Muscle layer of duodenum (tissue), 2 donors: ENCODE results near the gene NMNAT2.

Source experiments
- H3K27ac ChIP-seq: one replicate; pipeline ENCODE4 v1.7.0; 2013; ENCODE audit warnings: mild to moderate bottlenecking, low read length
- H3K27me3 ChIP-seq: one replicate; pipeline ENCODE4 v1.7.0; 2013; ENCODE audit warnings: low read depth, mild to moderate bottlenecking, control low read depth, low read length
- H3K36me3 ChIP-seq, 2 donors: one replicate each; pipeline ENCODE4 v1.7.0; 2013; ENCODE audit warnings: low read length in 2 of 2, control low read depth in 1 of 2, mild to moderate bottlenecking in 1 of 2; ENCODE audit not compliant: insufficient read depth in 2 of 2, control insufficient read depth in 1 of 2
- H3K4me1 ChIP-seq, 2 donors: one replicate each; pipeline ENCODE4 v1.7.0; 2013; ENCODE audit warnings: low read length in 2 of 2, mild to moderate bottlenecking in 2 of 2, control low read depth in 1 of 2, moderate library complexity in 1 of 2; ENCODE audit not compliant: insufficient read depth in 2 of 2, control insufficient read depth in 1 of 2
- H3K4me3 ChIP-seq, 2 donors: one replicate each; pipeline ENCODE4 v1.7.0; 2013; ENCODE audit warnings: low read length in 2 of 2, low read depth in 1 of 2, mild to moderate bottlenecking in 1 of 2
- H3K9me3 ChIP-seq, 2 donors: one replicate each; pipeline ENCODE4 v1.7.0; 2013; ENCODE audit warnings: low read length in 2 of 2, control low read depth in 1 of 2, mild to moderate bottlenecking in 1 of 2; ENCODE audit not compliant: control insufficient read depth in 1 of 2
- donor health status: healthy.

Gene NMNAT2

DNA sequence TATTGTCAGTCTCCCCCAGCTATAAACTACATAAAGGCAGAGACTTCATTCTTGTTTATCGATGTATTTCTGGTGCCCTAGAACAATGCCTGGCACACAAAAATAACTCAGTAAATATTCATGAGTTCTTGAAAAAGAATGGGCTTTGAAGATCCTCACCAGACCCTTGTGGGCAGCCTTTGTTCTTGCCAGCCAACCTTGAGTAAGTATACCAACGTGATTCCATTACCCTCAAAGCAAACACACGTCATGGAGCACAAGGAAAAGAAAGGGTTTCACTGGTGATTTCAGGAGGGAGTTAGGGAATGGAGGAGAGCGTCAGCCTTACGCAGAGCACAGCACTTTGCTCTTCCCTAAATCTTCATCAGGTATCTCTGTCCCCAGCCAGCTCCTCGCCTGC, 29.4 kb downstream of the NMNAT2 start:
- Histone ChIP-seq H3K9me3 (no peaks in the 10 kb centered on the region), H3K27me3 (no peaks in the 10 kb centered on the region), H3K36me3 (no peaks in the 10 kb centered on the region), H3K27ac (no peak overlapping the region), H3K4me3 (no peak overlapping the region), H3K4me1 (no peaks in the 10 kb centered on the region)

DNA sequence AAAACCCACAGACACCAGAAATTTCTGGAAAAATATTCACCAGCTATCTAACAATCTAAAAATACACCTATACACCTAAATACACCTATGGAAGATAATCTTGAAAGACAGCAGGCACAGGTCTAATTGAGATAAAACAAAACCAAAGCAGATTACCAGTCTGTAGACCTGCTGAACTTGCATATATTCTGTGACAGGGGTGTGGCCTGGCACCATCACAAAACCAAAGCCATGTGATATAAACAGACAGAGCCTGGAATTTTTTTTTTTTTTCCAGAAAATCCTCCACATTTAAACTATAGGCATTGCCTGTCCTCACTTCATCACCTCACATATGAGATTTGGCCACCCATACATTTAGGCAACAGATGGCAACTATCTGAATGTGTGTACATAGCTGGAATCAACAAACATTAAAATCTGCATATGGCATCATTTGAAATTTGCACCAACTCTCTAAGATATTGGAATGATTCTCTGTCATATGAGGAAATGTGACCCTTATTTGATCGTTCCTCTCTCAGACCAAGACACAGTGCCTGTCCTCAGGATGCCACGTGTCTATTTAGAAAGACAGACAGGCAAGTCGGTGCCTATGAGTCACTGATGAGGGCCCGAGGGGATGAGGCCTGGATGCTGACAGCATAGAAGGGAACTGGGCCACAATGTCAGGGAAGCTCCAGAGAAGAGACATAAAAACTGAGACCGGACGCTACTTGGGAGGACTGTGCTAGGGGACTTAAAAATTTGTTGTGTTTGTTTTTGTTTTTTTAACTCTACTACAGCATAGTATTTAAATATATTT, 32.6 kb downstream of the NMNAT2 start:
- no peaks in the 10 kb centered on the region for H3K9me3 ChIP-seq
- no peaks in the 10 kb centered on the region for H3K27me3 ChIP-seq
- no peaks in the 10 kb centered on the region for H3K36me3 ChIP-seq
- H3K27ac ChIP-seq = no peak overlapping the region
- H3K4me1 ChIP-seq = no peaks in the 10 kb centered on the region
- no peak overlapping the region for H3K4me3 ChIP-seq

DNA sequence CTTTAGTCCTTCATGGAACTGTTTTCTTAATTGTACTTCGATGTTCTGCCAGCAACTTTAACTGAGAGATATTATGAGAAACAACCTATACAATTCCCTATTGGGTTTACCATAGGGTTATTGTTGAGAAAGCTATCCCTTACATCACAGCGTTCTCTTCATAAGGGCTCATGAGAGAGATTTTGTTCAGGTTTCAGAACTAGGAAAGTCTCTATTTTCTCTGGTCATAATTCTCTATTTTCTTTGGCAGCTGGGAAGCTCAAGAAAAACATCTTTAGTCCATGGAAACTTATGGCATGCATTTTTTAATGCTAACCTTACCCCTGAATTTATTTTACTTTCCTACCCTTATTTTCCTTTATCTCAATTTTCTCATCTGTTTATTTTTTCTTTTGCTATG, 38.2 kb downstream of the NMNAT2 start:
- Histone ChIP-seq H3K9me3 (no peaks in the 10 kb centered on the region), H3K27ac (no peak overlapping the region), H3K4me1 (no peaks in the 10 kb centered on the region), H3K36me3 (no peaks in the 10 kb centered on the region), H3K4me3 (no peak overlapping the region), H3K27me3 (no peaks in the 10 kb centered on the region)

- H3K9me3 ChIP-seq = no peaks in the 10 kb centered on the region
- H3K4me3 ChIP-seq = no peak overlapping the region
- no peak overlapping the region for H3K27ac ChIP-seq
- no peaks in the 10 kb centered on the region for H3K36me3 ChIP-seq
- no peaks in the 10 kb centered on the region for H3K4me1 ChIP-seq
- H3K27me3 ChIP-seq = no peaks in the 10 kb centered on the region
Measured at GRCh38 chr1:183375381-183375780, 42.8 kb downstream of the NMNAT2 start.

- no peaks in the 10 kb centered on the region for H3K27me3 ChIP-seq
- H3K4me1 ChIP-seq = no peaks in the 10 kb centered on the region
- no peaks in the 10 kb centered on the region for H3K9me3 ChIP-seq
- no peak overlapping the region for H3K4me3 ChIP-seq
- no peak overlapping the region for H3K27ac ChIP-seq
- H3K36me3 ChIP-seq = no peaks in the 10 kb centered on the region
Measured at GRCh38 chr1:183374825-183375224, 43.4 kb downstream of the NMNAT2 start.

DNA sequence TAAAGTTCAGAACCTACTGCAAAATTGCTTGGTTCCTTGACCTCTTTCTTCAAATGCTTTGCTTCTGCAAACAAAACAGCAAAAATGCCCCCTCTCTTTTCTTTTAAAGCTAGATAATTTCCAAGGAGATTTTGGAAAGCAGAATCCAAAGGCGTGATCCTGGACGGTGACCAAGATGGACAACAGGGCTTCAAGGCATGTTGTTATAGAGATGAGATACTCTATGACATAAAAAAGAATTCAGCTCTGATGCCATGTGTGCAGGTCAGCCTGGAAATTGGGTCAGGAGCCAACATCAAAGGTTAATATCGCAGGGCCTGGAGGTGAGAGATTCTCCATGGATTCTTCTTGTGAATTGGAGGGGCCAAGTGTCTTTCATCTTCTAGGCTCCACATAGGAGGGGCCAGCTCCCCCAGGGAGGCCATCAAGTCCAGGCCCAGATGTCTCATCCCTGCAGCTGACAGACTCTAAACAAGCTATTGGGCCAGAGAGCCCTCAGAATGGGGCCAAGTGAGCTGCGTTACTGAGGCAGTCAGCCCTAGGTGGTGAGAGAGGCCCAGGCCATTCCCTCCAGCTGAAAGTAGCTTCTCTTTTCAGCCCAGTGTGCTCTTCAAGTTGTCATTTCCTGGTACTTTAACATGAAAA, 45.5 kb downstream of the NMNAT2 start:
- Histone ChIP-seq H3K4me1 (no peaks in the 10 kb centered on the region), H3K4me3 (no peak overlapping the region), H3K27ac (no peak overlapping the region), H3K9me3 (no peaks in the 10 kb centered on the region), H3K36me3 (no peaks in the 10 kb centered on the region), H3K27me3 (no peaks in the 10 kb centered on the region)

DNA sequence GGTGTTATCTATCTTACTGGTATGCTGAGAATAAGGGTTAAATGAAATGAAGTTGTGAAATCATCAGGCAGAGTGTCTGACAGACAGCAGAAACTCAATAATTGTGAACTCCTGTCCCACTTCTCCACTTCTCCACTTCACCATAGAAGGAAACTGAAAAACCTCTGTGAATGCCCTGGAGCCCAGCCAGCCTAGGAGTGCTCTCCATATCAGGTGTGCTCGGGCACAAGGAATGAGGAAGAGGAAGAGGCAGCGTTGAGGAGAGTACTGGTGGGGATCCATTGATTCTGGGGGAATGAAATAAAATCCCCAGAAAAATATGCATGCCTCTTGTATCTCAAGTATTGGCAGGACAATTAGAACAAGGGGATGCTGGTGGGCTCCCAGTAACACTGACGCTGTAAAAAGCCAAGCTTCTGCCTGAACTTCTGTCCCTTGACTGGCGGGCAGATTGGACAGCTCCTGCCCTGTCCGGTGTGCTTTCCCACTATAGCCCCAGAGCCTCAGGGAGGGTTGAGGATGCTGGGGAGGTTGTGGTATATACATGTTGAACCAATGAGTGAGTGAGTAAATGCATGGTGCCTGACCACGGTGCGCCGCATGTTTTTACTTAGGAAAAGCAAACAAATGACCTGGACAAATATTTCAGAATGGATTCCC, 47.7 kb downstream of the NMNAT2 start:
- Histone ChIP-seq H3K4me1 (no peaks in the 10 kb centered on the region), H3K9me3 (no peaks in the 10 kb centered on the region), H3K27ac (no peak overlapping the region), H3K36me3 (no peaks in the 10 kb centered on the region), H3K27me3 (no peaks in the 10 kb centered on the region), H3K4me3 (no peak overlapping the region)

DNA sequence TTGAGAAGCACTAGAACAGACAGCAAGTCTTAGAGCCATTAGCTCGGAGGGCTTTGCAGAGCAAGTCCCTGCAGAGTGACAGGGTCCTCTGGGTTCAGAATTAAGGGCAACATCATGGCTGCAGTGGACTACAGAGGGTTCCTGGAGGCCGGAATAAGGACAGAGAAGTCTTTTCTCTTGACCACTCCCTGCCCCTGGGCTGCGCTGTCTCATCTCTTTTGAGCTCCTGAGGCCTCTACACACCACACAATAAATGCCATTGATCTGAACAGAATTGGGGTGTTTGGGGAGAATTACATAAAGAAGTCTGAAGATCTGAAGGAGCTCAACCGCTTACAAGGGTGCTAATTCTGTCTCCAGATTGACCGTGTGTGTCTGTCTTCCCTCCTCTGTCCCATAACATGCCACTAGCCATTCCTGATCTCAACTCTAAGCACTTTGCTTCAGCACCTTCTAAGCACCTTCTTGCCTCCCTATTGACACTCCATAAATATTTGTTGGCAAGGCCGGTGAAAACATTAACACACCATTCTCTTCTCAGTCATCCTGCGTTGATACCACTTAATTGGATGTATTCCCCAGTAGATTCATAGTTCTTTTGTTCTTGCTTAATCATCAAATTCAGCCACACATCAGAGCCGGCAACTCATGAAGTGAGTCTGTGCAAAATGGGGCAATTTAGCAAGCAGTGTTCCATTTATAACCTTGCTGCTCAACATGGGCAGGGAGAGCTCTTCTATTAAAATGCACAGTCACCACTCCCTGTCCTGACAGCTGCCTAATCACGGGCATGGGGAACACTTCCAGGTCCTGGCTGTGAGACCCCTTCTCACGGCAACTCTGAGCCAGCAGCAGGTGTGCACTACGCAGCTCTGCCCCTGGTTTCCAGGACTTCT, 49.7 kb downstream of the NMNAT2 start:
- Histone ChIP-seq H3K4me3 (no peak overlapping the region), H3K9me3 (no peaks in the 10 kb centered on the region), H3K27ac (no peak overlapping the region), H3K4me1 (no peaks in the 10 kb centered on the region), H3K36me3 (no peaks in the 10 kb centered on the region), H3K27me3 (no peaks in the 10 kb centered on the region)

DNA sequence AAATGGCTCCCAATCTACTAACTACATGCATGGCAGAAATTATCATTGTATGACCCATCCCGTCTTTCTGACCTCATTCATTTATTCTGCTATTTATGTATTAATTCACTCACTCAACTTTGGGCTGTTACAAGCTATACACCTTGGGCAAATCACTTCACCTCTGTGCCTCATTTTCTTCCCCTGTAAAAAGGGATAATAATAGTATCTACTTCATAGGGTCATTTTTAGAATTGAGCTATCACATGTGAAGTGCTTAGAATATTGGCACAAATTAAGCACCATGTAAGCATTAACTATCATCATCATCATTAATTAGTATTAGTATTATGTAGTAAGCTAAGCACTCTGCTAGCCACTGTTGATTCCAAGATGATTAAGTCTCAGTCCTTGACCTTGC, 52.1 kb downstream of the NMNAT2 start:
- Histone ChIP-seq H3K9me3 (no peaks in the 10 kb centered on the region), H3K27ac (no peak overlapping the region), H3K4me3 (no peak overlapping the region), H3K4me1 (no peaks in the 10 kb centered on the region), H3K27me3 (no peaks in the 10 kb centered on the region), H3K36me3 (no peaks in the 10 kb centered on the region)

DNA sequence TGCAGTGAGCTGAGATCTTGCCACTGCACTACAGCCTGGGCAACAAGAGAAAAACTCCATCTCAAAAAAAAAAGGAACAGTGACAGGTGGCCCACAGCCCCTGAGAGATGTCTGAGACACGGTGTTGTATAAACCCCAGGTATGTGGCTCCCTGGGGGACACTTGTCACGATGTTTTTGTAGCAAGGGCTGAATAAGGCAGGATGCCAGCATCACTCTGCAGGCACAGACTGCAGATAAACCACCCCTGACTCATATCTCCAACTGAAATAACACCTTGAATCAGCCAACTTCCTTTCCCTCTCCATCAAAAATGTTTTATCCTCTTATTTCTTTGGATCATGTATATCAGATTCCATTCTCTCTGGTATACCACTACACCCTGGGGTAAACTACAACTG, 52.5 kb downstream of the NMNAT2 start:
- Histone ChIP-seq H3K4me1 (no peaks in the 10 kb centered on the region), H3K4me3 (no peak overlapping the region), H3K36me3 (no peaks in the 10 kb centered on the region), H3K9me3 (no peaks in the 10 kb centered on the region), H3K27ac (no peak overlapping the region), H3K27me3 (no peaks in the 10 kb centered on the region)

GRCh38 chr1:183365093-183365492, 53.1 kb downstream of the NMNAT2 start:
- Histone ChIP-seq H3K36me3 (no peaks in the 10 kb centered on the region), H3K4me1 (no peaks in the 10 kb centered on the region), H3K27me3 (no peaks in the 10 kb centered on the region), H3K9me3 (no peaks in the 10 kb centered on the region), H3K27ac (no peak overlapping the region), H3K4me3 (no peak overlapping the region)
